HG03565 (cell line): ENCODE data around the gene KRT2.
"Not testable (repeated sequence)": the region's sequence is repeated elsewhere in the genome, so short reads cannot be mapped to it uniquely, and the experiment has no call there.

ENCODE experiments used
- ATAC-seq: cut with Tn5 transposase; IDR thresholded peaks from one replicate; pipeline ENCODE4 v1.9.1; 2021; ENCODE audit warnings: mild to moderate bottlenecking, moderate library complexity; ENCODE audit not compliant: unreplicated experiment

Gene KRT2

GRCh38 chr12:52685406-52685890, 33.4 kb upstream of the KRT2 start:
- no peak for ATAC-seq

GRCh38 chr12:52684431-52684830, 32.4 kb upstream of the KRT2 start:
- no peak for ATAC-seq

GRCh38 chr12:52683575-52684300, 31.7 kb upstream of the KRT2 start:
- ATAC-seq = no peak

GRCh38 chr12:52682938-52683574, 31.0 kb upstream of the KRT2 start:
- no peak for ATAC-seq

- ATAC-seq = no peak
Observed at GRCh38 chr12:52682381-52682660, 30.3 kb upstream of the KRT2 start.

- ATAC-seq = no peak
Observed at GRCh38 chr12:52681526-52682380, 29.7 kb upstream of the KRT2 start.

GRCh38 chr12:52680363-52680762, 28.4 kb upstream of the KRT2 start, which contains the start of gene KRT1:
KRT1 (minus strand) TSS chr12:52680407; CDS start chr12:52680348, 59 bp downstream.
- no peak for ATAC-seq

- ATAC-seq = no peak
Observed at GRCh38 chr12:52679875-52680274, 27.9 kb upstream of the KRT2 start.

- no peak for ATAC-seq
Observed at GRCh38 chr12:52677671-52678070, 25.7 kb upstream of the KRT2 start.

- ATAC-seq = no peak
Observed at GRCh38 chr12:52677126-52677525, 25.1 kb upstream of the KRT2 start.

- no peak for ATAC-seq
Observed at GRCh38 chr12:52676163-52676562, 24.2 kb upstream of the KRT2 start.

GRCh38 chr12:52675301-52675701, 23.3 kb upstream of the KRT2 start:
- ATAC-seq = no peak

GRCh38 chr12:52674433-52674775, 22.4 kb upstream of the KRT2 start:
- ATAC-seq = no peak

- no peak for ATAC-seq
Observed at GRCh38 chr12:52673713-52674432, 21.9 kb upstream of the KRT2 start.

GRCh38 chr12:52673217-52673616, 21.2 kb upstream of the KRT2 start:
- no peak for ATAC-seq

GRCh38 chr12:52672321-52672933, 20.4 kb upstream of the KRT2 start:
- no peak for ATAC-seq

- ATAC-seq = no peak
Observed at GRCh38 chr12:52670961-52671360, 18.9 kb upstream of the KRT2 start.

- ATAC-seq = no peak
Observed at GRCh38 chr12:52670506-52670905, 18.5 kb upstream of the KRT2 start.

GRCh38 chr12:52669941-52670340, 17.9 kb upstream of the KRT2 start:
- ATAC-seq = not testable (repeated sequence)

GRCh38 chr12:52669426-52669825, 17.4 kb upstream of the KRT2 start:
- no peak for ATAC-seq

- ATAC-seq = no peak
Observed at GRCh38 chr12:52667931-52668330, 15.9 kb upstream of the KRT2 start.
